WTC11 (cell line): ENCODE data around the gene HPS1. TPM values are rescaled to one million over a fixed set of nuclear protein-coding genes. Genes with fewer than 3 reads are reported as not detected.

ENCODE experiments used
- ATAC-seq: fragments of 200-7000 bp; cut with Tn5 transposase; 2 replicates; pipeline ENCODE4 v1.10.0; 2021; ENCODE audit warnings: mild to moderate bottlenecking, moderate library complexity
- CTCF ChIA-PET: fragments of 300-600 bp; sonication (Branson Sonifier 250); formaldehyde crosslinking; loops from one replicate; lab custom pipeline; 2021; ENCODE audit warnings: antibody characterized with exemption; lab: Charles Lee
- POLR2A ChIA-PET: fragments of 350-600 bp; sonication (Branson Sonifier 250); formaldehyde crosslinking; loops from one replicate; lab custom pipeline; 2021; ENCODE audit warnings: antibody characterized with exemption; lab: Charles Lee
- DNase-seq: peaks from one replicate; pipeline ENCODE4 v3.0.0; 2021; ENCODE audit warnings: low spot score
- H3K27ac Mint-ChIP-seq: 2 replicates; pipeline ENCODE4 v1.8.0; 2021; ENCODE audit warnings: mixed read lengths
- H3K27me3 Mint-ChIP-seq: 2 replicates; pipeline ENCODE4 v1.8.0; 2021; ENCODE audit warnings: low read depth, mild to moderate bottlenecking, moderate library complexity, mixed read lengths
- H3K36me3 Mint-ChIP-seq: 2 replicates; pipeline ENCODE4 v1.8.0; 2021; ENCODE audit warnings: mixed read lengths
- H3K4me1 Mint-ChIP-seq: 2 replicates; pipeline ENCODE4 v1.8.0; 2022; ENCODE audit warnings: mixed read lengths
- H3K4me3 Mint-ChIP-seq: 2 replicates; pipeline ENCODE4 v1.8.0; 2021; ENCODE audit warnings: mild to moderate bottlenecking, moderate library complexity, mixed read lengths
- H3K9me3 Mint-ChIP-seq: 2 replicates; pipeline ENCODE4 v1.8.0; 2021; ENCODE audit warnings: mixed read lengths
- CBFB ChIP-seq: sonication (generic); formaldehyde crosslinking; IDR thresholded peaks from 2 replicates; pipeline ENCODE4 v1.8.1; 2022; ENCODE audit warnings: mild to moderate bottlenecking, low read depth, missing genetic modification reagents
- CREM ChIP-seq: sonication (generic); formaldehyde crosslinking; IDR thresholded peaks from 2 replicates; pipeline ENCODE4 v1.8.1; 2022; ENCODE audit warnings: mild to moderate bottlenecking, missing genetic modification reagents, moderate library complexity
- GRHL2 ChIP-seq: fragments of 250-450 bp; sonication (Bioruptor Pico); IDR thresholded peaks from 2 replicates; pipeline ENCODE4 v1.8.0; 2022; ENCODE audit warnings: mild to moderate bottlenecking, moderate library complexity; ENCODE audit not compliant: insufficient replicate concordance, severe bottlenecking
- JAZF1 ChIP-seq: fragments of 250-450 bp; sonication (Bioruptor Pico); IDR thresholded peaks from 2 replicates; pipeline ENCODE4 v1.9.0; 2021; ENCODE audit warnings: moderate library complexity, mild to moderate bottlenecking, inconsistent platforms
- NFE2L1 ChIP-seq: sonication (generic); formaldehyde crosslinking; IDR thresholded peaks from 2 replicates; pipeline ENCODE4 v1.8.1; 2023; ENCODE audit warnings: missing genetic modification reagents
- NR1H2 ChIP-seq: sonication (generic); formaldehyde crosslinking; IDR thresholded peaks from 2 replicates; pipeline ENCODE4 v1.9.0; 2021; ENCODE audit warnings: mild to moderate bottlenecking, moderate library complexity, missing genetic modification reagents
- ZNF121 ChIP-seq: sonication (generic); formaldehyde crosslinking; IDR thresholded peaks from 2 replicates; pipeline ENCODE4 v1.8.0; 2023; ENCODE audit warnings: missing genetic modification reagents
- ZNF219 ChIP-seq: sonication (generic); formaldehyde crosslinking; IDR thresholded peaks from 2 replicates; pipeline ENCODE4 v1.8.0; 2023; ENCODE audit warnings: missing genetic modification reagents, mild to moderate bottlenecking, borderline replicate concordance
- ZNF263 ChIP-seq: sonication (generic); formaldehyde crosslinking; IDR thresholded peaks from 2 replicates; pipeline ENCODE4 v1.8.1; 2022; ENCODE audit warnings: low read depth, mild to moderate bottlenecking, moderate library complexity, missing genetic modification reagents
- total RNA-seq: library from RNA; stranded (reverse); gene quantifications from 3 replicates; pipeline ENCODE4 v1.2.3, GENCODE V29; 2021
- TF ChIP-seq, protein P1 (sequence below): sonication (generic); formaldehyde crosslinking; IDR thresholded peaks from 2 replicates; pipeline ENCODE4 v1.8.0; 2023; ENCODE audit warnings: missing genetic modification reagents
- TF ChIP-seq, protein P2 (sequence below): sonication (generic); formaldehyde crosslinking; conservative IDR thresholded peaks from 2 replicates; pipeline ENCODE4 v1.8.1; 2023; ENCODE audit warnings: mild to moderate bottlenecking, low read depth, missing genetic modification reagents, moderate library complexity
- TF ChIP-seq, protein P3 (sequence below): sonication (generic); formaldehyde crosslinking; IDR thresholded peaks from 2 replicates; pipeline ENCODE4 v1.8.1; 2023; ENCODE audit warnings: mild to moderate bottlenecking, missing genetic modification reagents
- TF ChIP-seq, protein P4 (sequence below): fragments of 250-450 bp; sonication (Bioruptor Pico); IDR thresholded peaks from 2 replicates; pipeline ENCODE4 v1.9.0; 2021; ENCODE audit warnings: moderate library complexity, mild to moderate bottlenecking, inconsistent platforms, borderline replicate concordance
- TF ChIP-seq, protein P5 (sequence below): fragments of 250-450 bp; sonication (Bioruptor Pico); IDR thresholded peaks from 2 replicates; pipeline ENCODE4 v1.8.0; 2021; ENCODE audit warnings: mild to moderate bottlenecking
- TF ChIP-seq, protein P6 (sequence below): sonication (generic); formaldehyde crosslinking; IDR thresholded peaks from 2 replicates; pipeline ENCODE4 v1.8.0; 2022; ENCODE audit warnings: mild to moderate bottlenecking, missing genetic modification reagents
- TF ChIP-seq, protein P7 (sequence below): sonication (generic); formaldehyde crosslinking; IDR thresholded peaks from 2 replicates; pipeline ENCODE4 v1.8.1; 2022; ENCODE audit warnings: mild to moderate bottlenecking, missing genetic modification reagents, moderate library complexity, borderline replicate concordance
- TF ChIP-seq, protein P8 (sequence below): fragments of 250-450 bp; sonication (Bioruptor Pico); IDR thresholded peaks from 2 replicates; pipeline ENCODE4 v1.9.0; 2021; ENCODE audit warnings: mild to moderate bottlenecking, borderline replicate concordance

Gene HPS1
- total RNA-seq, 1 experiment from 2014 or later = 49.3 TPM

DNA sequence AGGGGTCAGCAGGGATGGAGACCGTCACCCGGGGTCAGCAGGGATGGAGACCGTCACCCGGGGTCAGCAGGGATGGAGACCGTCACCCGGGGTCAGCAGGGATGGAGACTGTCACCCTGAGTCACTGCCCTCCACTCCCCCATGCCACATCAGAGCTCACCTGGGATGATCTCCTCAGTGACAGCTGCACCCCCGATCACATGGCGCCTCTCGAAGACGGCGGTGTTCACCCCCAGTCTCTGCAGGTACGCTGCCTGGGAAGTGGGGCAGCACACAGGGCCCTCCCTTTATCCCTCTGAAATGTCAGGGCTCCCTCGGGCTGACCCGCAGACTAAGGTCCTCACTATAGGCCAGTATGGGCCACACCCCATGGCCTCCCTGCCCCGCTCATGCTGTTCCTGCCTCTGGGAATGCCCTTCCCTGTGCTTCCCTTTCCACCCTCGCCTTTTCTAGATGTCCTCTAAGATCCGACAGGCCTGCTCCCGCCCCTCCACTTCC is 38.9 kb downstream of the HPS1 start (continued):
- TF ChIP-seq, protein P1, sequence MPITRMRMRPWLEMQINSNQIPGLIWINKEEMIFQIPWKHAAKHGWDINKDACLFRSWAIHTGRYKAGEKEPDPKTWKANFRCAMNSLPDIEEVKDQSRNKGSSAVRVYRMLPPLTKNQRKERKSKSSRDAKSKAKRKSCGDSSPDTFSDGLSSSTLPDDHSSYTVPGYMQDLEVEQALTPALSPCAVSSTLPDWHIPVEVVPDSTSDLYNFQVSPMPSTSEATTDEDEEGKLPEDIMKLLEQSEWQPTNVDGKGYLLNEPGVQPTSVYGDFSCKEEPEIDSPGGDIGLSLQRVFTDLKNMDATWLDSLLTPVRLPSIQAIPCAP (CRISPR knock-in tag) = no peak
- TF ChIP-seq, protein P2, sequence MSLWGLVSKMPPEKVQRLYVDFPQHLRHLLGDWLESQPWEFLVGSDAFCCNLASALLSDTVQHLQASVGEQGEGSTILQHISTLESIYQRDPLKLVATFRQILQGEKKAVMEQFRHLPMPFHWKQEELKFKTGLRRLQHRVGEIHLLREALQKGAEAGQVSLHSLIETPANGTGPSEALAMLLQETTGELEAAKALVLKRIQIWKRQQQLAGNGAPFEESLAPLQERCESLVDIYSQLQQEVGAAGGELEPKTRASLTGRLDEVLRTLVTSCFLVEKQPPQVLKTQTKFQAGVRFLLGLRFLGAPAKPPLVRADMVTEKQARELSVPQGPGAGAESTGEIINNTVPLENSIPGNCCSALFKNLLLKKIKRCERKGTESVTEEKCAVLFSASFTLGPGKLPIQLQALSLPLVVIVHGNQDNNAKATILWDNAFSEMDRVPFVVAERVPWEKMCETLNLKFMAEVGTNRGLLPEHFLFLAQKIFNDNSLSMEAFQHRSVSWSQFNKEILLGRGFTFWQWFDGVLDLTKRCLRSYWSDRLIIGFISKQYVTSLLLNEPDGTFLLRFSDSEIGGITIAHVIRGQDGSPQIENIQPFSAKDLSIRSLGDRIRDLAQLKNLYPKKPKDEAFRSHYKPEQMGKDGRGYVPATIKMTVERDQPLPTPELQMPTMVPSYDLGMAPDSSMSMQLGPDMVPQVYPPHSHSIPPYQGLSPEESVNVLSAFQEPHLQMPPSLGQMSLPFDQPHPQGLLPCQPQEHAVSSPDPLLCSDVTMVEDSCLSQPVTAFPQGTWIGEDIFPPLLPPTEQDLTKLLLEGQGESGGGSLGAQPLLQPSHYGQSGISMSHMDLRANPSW (CRISPR knock-in tag) = no peak

DNA sequence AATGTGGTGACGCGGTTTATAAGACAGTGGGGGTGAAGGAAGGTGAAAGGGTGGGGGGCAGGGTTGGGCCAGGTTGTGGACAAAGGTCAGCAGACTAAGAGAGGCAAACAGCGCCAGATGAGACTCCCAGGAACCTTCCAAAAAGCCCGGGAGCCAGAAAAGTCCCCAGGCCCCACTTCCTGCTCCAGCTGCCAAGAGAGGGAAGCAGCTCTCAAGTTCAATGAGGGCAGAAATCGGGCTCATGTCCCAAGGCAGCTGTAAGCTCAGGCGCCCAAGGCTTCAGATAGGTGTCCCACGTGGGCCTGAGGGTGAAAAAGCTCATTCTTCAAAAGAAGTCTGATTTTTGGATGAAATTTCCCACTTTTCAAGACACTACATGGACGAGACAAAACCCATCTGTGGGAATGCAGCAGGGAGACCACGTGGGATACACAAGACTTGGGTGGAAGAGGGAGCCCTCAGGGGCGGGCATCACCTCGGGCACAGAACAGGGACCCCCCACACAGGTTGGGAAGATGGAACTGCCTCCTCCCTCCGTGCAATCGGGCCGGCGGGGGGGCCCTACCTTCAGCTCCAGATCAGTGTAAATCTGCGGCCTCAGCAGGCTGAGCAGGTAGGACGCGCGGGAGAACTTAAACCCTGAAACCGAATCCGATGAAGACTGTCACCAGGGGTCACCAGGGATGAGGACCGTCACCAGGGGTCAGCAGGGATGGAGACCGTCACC is 39.6 kb downstream of the HPS1 start:
- no peak overlapping the region for H3K4me3 Mint-ChIP-seq
- CTCF ChIA-PET = interaction anchor here (1.0 kb wide), 1 partner anchor 8 kb away, joined by 4 read pairs; the partner anchor contains the start of gene PYROXD2
- no peaks in the 10 kb centered on the region; the same call in 1 of the 2 replicates for H3K36me3 Mint-ChIP-seq
- no peak for DNase-seq
- TF ChIP-seq JAZF1 (CRISPR knock-in tag) (no peak), GRHL2 (CRISPR knock-in tag) (no peak), NFE2L1 (CRISPR knock-in tag) (no peak), ZNF263 (CRISPR knock-in tag) (no peak), CBFB (CRISPR knock-in tag) (no peak)
- TF ChIP-seq, protein P3, sequence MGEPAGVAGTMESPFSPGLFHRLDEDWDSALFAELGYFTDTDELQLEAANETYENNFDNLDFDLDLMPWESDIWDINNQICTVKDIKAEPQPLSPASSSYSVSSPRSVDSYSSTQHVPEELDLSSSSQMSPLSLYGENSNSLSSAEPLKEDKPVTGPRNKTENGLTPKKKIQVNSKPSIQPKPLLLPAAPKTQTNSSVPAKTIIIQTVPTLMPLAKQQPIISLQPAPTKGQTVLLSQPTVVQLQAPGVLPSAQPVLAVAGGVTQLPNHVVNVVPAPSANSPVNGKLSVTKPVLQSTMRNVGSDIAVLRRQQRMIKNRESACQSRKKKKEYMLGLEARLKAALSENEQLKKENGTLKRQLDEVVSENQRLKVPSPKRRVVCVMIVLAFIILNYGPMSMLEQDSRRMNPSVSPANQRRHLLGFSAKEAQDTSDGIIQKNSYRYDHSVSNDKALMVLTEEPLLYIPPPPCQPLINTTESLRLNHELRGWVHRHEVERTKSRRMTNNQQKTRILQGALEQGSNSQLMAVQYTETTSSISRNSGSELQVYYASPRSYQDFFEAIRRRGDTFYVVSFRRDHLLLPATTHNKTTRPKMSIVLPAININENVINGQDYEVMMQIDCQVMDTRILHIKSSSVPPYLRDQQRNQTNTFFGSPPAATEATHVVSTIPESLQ = no peak
- TF ChIP-seq, protein P4, sequence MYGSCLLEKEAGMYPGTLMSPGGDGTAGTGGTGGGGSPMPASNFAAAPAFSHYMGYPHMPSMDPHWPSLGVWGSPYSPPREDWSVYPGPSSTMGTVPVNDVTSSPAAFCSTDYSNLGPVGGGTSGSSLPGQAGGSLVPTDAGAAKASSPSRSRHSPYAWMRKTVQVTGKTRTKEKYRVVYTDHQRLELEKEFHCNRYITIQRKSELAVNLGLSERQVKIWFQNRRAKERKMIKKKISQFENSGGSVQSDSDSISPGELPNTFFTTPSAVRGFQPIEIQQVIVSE (CRISPR knock-in tag) = no peak
- TF ChIP-seq, protein P5, sequence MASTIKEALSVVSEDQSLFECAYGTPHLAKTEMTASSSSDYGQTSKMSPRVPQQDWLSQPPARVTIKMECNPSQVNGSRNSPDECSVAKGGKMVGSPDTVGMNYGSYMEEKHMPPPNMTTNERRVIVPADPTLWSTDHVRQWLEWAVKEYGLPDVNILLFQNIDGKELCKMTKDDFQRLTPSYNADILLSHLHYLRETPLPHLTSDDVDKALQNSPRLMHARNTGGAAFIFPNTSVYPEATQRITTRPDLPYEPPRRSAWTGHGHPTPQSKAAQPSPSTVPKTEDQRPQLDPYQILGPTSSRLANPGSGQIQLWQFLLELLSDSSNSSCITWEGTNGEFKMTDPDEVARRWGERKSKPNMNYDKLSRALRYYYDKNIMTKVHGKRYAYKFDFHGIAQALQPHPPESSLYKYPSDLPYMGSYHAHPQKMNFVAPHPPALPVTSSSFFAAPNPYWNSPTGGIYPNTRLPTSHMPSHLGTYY (CRISPR knock-in tag) = no peak
- TF ChIP-seq, protein P6, sequence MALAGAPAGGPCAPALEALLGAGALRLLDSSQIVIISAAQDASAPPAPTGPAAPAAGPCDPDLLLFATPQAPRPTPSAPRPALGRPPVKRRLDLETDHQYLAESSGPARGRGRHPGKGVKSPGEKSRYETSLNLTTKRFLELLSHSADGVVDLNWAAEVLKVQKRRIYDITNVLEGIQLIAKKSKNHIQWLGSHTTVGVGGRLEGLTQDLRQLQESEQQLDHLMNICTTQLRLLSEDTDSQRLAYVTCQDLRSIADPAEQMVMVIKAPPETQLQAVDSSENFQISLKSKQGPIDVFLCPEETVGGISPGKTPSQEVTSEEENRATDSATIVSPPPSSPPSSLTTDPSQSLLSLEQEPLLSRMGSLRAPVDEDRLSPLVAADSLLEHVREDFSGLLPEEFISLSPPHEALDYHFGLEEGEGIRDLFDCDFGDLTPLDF = no peak
- TF ChIP-seq, all 79 proteins: peak for 0
- H3K27me3 Mint-ChIP-seq = no peaks in the 10 kb centered on the region
- no peaks in the 10 kb centered on the region for H3K9me3 Mint-ChIP-seq
- ATAC-seq = no peak
- peaks cover 8% of the 10 kb centered on the region for H3K4me1 Mint-ChIP-seq
- POLR2A ChIA-PET = no interaction called here
- H3K27ac Mint-ChIP-seq = no peak overlapping the region

DNA sequence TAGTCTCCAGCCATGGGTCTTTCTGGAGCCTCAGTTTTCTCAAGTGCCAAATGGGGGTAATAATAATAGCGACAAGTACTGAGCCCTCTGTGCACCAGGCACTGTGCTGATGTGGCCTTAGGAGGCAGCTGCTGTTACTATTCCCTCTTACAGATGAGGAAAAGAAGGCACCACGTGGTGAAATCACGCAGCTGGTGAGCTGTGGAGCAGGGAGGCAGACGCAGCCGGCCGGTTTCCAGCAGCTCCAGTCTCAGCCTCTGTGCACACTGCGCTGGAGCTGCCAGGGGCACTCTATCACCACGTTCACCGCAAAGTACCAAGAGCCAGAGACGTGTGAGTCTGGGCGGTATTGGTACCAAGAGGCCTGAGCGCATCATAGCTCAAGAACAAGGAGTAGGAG is 41.3 kb downstream of the HPS1 start:
- Mint-ChIP-seq H3K9me3 (no peaks in the 10 kb centered on the region), H3K4me1 (peaks cover 8% of the 10 kb centered on the region), H3K27ac (no peak overlapping the region), H3K36me3 (no peaks in the 10 kb centered on the region; the same call in 1 of the 2 replicates), H3K4me3 (no peak overlapping the region), H3K27me3 (no peaks in the 10 kb centered on the region)
- TF ChIP-seq, protein P7, sequence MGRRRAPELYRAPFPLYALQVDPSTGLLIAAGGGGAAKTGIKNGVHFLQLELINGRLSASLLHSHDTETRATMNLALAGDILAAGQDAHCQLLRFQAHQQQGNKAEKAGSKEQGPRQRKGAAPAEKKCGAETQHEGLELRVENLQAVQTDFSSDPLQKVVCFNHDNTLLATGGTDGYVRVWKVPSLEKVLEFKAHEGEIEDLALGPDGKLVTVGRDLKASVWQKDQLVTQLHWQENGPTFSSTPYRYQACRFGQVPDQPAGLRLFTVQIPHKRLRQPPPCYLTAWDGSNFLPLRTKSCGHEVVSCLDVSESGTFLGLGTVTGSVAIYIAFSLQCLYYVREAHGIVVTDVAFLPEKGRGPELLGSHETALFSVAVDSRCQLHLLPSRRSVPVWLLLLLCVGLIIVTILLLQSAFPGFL (CRISPR knock-in tag) = no peak
- TF ChIP-seq, protein P8, sequence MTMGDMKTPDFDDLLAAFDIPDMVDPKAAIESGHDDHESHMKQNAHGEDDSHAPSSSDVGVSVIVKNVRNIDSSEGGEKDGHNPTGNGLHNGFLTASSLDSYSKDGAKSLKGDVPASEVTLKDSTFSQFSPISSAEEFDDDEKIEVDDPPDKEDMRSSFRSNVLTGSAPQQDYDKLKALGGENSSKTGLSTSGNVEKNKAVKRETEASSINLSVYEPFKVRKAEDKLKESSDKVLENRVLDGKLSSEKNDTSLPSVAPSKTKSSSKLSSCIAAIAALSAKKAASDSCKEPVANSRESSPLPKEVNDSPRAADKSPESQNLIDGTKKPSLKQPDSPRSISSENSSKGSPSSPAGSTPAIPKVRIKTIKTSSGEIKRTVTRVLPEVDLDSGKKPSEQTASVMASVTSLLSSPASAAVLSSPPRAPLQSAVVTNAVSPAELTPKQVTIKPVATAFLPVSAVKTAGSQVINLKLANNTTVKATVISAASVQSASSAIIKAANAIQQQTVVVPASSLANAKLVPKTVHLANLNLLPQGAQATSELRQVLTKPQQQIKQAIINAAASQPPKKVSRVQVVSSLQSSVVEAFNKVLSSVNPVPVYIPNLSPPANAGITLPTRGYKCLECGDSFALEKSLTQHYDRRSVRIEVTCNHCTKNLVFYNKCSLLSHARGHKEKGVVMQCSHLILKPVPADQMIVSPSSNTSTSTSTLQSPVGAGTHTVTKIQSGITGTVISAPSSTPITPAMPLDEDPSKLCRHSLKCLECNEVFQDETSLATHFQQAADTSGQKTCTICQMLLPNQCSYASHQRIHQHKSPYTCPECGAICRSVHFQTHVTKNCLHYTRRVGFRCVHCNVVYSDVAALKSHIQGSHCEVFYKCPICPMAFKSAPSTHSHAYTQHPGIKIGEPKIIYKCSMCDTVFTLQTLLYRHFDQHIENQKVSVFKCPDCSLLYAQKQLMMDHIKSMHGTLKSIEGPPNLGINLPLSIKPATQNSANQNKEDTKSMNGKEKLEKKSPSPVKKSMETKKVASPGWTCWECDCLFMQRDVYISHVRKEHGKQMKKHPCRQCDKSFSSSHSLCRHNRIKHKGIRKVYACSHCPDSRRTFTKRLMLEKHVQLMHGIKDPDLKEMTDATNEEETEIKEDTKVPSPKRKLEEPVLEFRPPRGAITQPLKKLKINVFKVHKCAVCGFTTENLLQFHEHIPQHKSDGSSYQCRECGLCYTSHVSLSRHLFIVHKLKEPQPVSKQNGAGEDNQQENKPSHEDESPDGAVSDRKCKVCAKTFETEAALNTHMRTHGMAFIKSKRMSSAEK (CRISPR knock-in tag) = no peak
- TF ChIP-seq ZNF219 (CRISPR knock-in tag) (no peak), NR1H2 (CRISPR knock-in tag) (no peak), CREM (CRISPR knock-in tag) (no peak), ZNF121 (CRISPR knock-in tag) (no peak)
- DNase-seq (no peak), ATAC-seq (no peak)
- POLR2A ChIA-PET = no interaction called here
- CTCF ChIA-PET = interaction anchor here (0.5 kb wide), 1 partner anchor 60 kb away, joined by 3 read pairs; no protein-coding TSS in a partner anchor
